Umbilical cord (tissue), 2 donors: ENCODE data around the gene TRIM7. TPM values are rescaled to one million over a fixed set of nuclear protein-coding genes. Genes with fewer than 3 reads are reported as not detected.
"Not testable (repeated sequence)": the region's sequence is repeated elsewhere in the genome, so short reads cannot be mapped to it uniquely, and the experiment has no call there.

ENCODE experiments used
- DNase-seq: peaks from one replicate; pipeline ENCODE4 v3.0.0-alpha.2; 2015; ENCODE audit warnings: low spot score
- total RNA-seq: library from RNA; depleted of rRNA; stranded (reverse); fragments of >200 nt; gene quantifications from one replicate; pipeline ENCODE4 v1.2.3, GENCODE V29; 2014; ENCODE audit warnings: low replicate concordance; ENCODE audit not compliant: insufficient read depth

TRIM7 gene
- total RNA-seq, 1 donor from 2014 or later, result 2.2 TPM

DNA sequence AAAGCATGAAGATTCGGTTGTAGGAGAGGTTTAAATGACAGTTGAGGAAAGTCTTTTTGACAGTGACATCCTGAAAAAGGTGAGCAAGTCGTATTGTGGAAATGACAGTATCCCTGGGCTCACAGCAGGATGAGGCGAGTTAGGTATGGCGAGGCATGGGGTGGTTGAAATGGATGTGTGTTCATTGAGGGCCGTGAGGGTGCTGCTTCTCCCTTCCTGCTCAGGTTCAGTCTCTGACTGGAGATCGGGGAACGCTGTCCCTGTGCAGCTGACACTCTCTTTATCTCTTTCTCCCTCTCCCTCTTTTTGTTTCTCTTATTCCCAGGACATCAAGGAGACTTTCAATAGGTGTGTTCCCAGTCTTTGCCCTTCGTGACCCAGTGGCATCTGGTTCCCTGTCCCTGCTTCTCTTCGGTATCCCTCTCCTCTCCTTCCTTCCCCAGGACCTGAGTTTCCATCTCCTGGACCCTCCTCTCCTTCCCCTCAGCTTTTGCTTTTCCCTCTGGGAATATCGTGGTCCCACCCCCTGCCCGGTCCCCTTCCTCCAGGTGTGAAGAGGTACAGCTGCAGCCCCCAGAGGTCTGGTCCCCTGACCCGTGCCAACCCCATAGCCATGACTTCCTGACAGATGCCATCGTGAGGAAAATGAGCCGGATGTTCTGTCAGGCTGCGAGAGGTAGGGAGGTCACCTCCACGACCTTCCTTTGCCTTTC lies 28.2 kb upstream of the TRIM7 start:
- DNase-seq, result no peak

DNA sequence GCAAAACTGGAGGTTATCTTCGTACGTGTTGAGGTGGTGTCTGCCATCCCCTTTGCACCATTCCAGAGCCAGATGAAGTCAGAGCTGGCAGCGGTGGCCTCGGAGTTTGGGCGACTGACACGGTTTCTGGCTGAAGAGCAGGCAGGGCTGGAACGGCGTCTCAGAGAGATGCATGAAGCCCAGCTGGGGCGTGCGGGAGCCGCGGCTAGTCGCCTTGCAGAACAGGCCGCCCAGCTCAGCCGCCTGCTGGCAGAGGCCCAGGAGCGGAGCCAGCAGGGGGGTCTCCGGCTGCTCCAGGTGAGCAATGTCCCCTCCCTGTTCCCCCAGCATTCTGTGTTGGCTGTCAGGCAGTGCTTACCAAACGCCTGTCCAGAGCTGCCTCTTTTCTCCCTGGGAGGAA lies 27.6 kb upstream of the TRIM7 start:
- DNase-seq, result no peak

DNA sequence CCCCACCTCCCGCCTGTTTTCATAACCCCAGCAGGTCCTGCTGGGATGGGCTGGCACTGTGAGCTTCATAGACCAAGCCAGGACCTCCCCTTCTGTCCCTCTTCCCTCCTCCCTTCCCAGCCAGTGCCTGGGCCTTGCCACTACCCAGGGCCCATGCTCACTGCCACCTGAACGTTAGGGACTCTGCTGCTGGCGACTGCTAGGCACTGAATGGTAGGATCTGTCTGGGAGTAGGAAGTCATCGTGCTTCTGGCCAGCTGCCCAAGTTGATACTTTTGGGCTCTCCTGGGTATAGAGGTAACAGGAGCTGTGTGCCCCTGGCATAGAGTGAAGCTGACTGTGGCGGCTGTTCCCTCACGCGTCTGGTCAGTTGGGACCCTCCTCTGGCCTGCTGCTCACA lies 26.4 kb upstream of the TRIM7 start:
- no peak for DNase-seq

DNA sequence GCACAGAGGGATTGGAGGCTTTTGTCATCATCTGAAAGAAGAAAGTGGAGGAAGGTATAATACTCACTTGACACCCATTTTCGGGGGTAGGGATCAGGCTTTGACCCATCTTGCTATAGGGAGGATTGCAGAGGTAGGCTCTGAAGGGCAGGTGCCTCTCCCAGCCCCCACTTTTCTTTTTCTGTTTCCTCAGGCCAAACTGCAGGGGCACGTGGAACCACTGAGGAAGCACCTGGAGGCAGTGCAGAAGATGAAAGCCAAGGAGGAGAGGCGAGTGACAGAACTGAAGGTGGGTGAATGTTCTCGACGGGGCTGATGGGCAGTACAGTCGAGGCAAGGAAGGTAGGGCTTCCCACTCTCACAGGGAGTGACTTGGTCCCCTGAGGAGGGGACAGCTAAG lies 25.6 kb upstream of the TRIM7 start:
- DNase-seq, result no peak

DNA sequence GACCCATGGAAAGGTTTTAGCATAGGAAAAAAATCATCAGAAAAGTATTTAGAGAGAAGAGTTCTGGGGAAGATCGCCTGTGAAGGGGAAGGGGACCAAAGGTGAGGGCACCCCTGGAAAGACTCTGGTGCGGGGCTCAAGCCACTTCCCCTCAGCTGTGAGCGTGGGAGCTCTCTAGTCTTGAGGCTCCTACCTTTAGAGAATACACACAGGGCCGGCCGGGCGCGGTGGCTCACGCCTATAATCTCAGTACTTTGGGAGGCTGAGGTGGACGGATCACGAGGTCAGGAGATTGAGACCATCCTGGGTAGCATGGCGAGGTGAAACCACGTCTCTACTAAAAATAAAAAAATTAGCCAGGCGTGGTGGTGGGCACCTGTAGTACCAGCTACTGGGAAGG lies 25.0 kb upstream of the TRIM7 start:
- DNase-seq, result no peak

DNA sequence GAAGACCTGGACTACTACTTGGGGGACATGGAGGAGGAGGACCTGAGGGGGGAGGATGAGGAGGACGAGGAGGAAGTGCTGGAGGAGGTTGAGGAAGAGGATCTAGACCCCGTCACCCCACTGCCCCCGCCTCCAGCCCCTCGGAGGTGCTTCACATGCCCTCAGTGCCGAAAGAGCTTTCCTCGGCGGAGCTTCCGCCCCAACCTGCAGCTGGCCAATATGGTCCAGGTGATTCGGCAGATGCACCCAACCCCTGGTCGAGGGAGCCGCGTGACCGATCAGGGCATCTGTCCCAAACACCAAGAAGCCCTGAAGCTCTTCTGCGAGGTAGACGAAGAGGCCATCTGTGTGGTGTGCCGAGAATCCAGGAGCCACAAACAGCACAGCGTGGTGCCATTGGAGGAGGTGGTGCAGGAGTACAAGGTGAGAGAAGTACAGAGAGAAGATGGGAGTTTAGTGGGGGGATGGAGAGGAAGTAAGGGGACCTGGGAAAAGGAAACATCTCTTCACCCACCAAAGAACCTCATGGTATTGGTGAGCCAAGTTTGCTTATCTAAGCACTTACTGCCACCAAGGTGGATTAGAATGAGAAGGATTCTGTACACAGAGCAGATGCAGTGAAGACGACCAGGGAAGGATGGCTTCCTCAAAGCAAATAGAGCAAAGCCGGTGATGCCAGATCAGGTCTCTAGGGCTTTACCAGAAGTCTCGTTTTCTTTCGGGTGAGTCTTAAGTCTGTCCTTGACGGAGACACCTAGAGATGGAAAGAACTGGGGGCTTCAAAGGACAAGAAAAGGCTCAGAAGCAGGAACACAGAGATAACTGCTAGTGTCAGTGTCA lies 19.6 kb upstream of the TRIM7 start:
- no peak for DNase-seq

DNA sequence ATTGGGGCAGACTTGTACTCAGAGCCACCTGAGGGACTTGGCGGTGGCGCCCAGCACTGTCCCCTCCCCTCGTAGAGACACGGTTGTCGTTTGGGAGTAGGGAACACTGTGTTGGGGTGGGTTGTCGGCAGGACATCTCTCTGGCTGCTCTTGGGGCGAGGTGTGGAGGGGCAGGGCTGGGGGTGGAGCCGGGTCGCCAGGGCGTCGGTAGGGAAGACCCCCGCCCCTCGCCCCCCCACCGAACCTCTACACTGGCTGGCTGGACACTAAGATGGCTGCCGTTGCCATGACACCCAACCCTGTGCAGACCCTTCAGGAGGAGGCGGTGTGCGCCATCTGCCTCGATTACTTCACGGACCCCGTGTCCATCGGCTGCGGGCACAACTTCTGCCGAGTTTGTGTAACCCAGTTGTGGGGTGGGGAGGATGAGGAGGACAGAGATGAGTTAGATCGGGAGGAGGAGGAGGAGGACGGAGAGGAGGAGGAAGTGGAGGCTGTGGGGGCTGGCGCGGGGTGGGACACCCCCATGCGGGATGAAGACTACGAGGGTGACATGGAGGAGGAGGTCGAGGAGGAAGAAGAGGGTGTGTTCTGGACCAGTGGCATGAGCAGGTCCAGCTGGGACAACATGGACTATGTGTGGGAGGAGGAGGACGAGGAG lies 18.9 kb upstream of the TRIM7 start:
- DNase-seq, result peak; percentile 58

DNA sequence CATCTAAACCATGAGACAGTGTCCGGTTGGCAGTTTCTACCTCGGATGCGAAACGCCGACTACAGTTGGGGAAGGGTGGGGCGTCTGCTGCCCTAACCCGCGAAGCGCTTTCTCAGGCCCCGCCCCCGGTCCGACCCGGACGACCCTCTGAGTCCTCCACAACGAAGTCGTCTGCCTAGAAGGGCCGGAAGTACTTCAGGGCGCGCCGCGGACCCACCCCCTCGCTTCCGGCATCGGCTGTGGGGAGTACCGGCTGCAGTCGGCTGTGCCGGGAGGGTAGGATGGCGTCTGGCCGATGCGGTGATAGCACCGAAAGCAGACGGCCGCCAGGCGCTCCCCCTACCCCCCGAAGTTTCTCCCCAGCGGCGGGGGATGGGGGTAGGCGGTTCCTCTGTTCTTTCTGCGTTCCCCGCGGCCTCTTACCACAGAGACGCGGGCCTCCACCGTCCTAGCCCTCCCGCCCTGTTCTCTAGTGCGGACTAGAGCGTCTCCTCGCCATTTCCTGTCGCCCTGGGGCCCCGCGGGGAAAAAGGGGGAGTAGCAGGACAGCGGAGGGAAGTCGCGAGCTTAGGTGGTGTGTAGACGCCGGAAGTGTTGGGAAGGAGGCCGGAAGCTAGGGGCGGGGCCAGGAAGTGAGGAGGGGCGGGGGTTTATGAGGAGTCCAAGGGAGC lies 18.2 kb upstream of the TRIM7 start, which contains the start of gene TRIM41:
Gene TRIM41 (plus strand): TSS at position 224 of the 671 bp plus-strand sequence. CDS start 719 bp downstream, outside the sequence.
- DNase-seq, result peak; percentile 99

DNA sequence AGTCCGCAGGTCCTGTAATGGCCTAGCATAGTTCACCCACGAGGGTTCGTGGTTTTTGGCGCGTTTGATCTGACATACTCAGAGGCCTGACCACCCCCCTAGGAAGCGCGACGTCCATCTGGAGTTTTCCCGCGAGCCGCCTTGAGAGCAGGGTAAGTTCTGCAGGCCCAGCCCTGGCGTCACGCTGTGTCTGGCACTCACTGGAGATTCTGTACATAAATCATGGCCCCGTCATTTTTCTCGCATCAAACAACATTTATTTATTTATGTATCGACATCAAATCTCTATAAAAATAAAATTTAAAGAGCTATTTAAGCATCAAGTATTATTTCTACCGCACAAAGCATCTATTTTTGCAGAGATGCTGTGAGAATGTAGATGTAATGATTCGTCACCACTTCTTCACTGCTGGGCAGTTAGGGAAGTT lies 17.6 kb upstream of the TRIM7 start:
- DNase-seq, result no peak

DNA sequence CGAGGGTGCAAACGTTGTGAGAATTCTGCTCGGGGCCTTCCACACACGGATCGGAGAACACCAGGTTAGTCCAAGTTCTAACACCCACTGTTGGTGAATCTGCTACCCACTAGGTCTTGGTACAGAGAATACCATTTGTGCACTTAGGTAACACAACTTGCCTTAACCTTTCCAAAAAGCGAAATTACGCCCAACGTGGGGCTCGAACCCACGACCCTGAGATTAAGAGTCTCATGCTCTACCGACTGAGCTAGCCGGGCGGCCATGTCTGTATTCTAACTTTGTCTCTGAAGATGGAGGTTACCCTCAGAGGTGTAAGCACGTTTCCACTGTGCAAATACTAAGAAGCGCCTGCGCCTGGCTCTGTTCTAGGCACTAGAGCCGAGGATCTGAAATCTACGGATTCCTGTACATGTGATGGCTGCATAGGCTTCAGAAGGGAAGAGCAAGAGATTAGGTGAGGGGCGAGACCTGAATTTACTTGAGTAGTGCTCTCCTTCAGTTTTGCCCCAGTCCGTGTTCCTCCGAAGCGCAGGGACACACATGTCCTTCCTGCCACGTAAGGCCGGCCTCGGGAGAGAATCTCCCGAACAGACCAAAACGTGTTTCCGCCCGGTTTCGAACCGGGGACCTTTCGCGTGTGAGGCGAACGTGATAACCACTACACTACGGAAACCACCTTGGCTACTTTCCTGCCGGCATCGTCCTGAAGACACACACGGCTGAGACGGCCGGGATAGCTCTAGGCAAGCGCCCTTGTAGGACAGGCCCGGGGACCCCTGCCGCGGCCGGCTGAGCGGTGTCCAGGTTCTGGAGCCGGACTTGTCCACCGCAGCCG lies 17.0 kb upstream of the TRIM7 start:
- peak; percentile 97 for DNase-seq

DNA sequence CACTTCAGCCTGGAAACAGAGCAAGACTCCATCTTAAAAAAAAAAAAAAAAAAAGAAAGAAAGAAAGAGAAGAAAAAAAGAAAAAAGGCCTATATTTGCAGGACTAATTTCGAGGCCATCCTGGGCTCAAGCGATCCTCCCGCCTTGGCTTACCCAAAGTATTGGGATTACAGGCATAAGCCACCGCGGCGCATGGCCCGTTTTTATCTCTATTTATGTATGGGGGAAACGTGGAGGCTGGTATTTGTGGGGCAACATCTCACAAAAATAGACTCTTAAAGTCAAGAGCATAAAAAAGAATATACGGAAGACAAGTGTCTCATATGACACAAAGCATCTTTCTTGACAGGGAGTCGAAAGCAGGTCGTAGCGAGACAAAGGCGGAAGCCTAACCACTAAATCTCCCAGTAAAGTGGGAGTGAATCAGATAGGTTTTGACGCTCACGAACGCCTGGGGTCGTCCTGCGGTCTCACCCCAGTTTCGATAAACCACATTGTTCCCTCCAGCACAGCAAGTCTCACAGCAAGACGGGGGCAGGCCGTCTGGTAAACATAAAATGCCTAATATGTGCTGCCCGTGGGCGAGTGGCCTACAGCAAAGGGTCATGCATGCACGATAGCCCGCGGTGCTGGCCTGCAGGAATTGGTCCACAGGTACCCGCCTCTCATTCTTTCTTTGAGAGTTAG lies 16.3 kb upstream of the TRIM7 start:
- no peak for DNase-seq

DNA sequence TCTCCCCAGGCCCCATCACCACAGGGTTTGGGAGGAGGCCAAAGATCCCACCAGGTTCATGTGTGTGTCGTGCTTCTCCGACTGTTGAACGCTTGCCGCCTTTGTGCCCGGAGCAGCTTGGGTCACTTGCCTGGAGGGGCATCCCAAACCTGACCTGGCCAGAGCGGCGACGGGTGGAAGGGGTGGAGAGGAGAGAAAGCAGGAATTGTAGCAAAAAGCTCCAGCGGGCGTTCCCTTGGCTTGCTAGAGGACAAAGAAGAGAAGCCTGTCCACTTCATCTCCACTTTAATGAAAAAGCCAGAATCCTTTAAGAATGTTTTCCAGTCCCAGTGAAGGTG lies 15.2 kb upstream of the TRIM7 start:
- DNase-seq, result no peak

DNA sequence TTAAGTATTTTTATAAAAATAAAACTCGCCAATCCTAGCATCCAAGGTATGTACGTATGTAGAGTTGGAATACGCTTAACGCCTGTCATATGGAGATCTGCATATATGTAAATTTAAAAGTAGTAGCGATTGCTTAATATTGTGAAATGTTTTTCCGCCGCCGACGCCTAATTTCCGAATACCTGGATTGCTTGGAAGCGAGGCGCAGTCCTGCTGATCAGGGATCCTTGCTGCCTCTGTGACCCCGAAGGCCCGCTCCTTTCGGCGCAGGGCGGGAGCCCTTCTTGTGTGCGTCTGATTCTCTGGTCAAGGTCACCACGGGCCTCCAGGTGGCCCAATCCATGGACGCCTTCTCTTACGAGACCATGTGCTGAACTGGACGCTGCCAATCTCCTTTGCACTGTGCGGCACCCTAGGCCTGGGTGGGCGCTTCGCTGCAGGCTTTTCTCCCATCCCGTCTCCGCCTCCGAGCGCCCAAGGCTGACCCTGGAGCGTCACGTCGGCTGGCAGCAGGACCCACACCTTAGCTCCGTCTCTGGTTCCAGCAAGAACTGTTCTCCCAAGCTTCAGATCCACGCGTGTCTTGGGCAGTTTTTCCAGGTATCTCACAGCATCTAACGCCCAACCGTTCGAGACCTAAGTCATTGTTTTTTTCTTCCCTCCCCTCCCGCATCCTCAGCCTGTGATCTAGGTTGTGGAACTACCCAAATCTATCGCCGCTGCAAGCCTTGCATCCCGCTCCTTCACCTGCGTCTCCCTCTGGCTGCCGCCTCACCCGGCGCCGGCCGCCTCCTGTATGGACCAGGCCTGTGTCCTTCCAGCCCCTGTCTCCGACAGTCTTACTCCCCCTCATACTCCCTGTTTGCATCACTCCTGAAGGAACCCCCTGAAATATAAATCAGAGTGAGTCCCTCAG lies 14.5 kb upstream of the TRIM7 start:
- no peak for DNase-seq

DNA sequence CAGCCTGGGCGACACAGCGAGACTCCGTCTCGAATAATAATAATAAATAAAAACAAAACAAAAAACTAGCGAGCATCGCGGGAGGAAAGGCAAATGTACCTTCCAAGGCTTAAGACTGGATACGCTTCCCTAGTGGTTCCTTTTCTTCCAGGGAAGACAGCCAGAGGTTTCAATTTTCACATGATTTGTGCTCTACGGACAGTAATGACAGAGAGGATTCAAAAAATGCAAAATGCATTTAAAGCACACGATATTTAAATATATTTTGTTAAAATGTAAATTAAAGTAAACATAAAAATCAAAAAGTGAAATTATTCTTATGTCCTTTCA lies 13.8 kb upstream of the TRIM7 start:
- no peak for DNase-seq

DNA sequence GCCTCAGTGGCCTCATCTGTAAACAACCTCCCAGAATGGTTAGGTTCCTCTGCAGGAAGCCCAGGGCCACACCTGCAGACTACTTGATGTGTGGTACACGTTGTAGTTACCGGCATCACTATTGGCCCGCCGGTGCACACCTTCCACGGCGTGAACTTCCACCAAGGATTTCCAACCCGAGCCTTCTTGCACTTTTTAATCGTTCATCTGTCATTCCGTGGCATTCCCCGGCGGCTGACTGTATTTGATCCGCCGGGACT lies 12.7 kb upstream of the TRIM7 start:
- no peak for DNase-seq

DNA sequence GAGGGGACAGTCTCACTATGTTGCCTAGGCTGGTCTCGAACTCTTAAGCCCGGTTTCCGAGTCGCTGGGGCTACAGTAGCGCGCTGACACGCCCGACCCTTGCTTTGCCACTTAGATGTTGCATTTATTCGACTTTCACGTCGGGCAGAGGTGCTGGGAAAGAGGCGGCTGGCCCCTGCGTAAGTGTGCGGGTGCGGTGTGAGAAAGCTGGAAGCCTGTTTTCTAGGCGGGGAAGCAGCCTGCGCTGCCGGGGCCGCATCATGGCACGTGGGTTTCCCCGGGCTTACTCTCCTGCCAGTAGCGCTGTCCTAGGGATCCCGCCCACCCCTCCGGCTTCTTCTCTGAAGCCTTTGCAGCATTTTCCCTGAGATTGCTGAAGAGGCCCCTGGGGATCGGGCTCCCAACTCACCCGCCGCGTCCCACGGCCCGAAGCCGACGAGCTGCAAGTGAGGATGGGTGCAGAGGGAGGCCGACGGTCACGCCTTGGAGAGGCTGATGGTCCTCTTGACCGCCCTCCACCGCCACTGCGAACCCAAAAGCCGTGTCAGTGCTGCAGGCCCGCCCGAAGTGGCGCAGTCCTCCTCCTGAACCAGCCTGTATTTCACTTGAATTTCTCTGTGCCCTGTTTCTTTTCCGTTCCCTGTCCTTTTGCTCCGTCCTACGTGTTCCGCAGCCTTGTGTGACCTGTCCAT lies 12.3 kb upstream of the TRIM7 start:
- DNase-seq, result peak; percentile 65

DNA sequence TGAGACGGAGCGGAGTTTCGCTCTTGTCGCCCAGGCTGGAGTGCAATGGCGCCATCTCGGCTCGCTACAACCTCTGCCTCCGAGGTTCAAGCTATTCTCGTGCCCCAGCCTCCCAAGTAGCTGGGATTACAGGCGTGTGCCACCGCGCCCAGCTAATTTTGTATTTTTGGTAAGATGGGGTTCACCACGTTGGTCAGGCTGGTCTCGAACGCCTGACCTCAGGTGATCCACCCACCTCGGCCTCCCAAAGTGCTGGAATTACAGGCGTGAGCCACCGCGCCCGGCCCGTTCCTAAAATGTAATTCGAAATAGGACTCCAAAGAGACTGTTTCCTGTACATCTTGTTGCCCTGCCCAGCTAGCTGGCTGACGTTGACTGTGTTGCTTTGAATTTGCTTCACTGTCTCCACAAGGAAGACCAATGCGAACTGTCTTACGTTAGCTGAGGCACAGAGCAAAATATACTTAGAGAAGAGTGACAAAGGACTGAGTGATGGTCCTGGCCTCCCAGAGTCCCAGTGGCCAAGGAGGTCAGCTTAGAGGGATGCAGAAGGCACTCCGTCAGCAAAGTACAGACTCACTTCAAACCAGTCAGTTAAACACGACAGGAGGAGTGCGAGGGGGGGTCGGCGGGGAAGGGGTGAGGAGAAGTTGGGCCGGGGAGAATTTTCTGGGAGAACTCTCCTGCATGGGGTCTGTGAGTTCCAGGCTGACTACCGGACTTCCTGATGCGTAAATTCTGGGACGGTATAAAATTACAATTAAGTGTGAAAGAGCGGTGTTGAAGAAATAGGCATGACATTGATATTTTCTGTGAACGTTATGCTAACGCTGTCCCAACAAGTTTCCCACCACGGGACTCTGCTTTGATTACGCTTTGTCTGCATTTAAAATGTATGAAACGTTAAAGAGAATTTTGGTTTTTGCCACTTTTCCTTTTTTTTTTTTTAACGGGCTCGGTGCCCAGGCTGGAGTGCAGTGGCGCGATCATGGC lies 11.3 kb upstream of the TRIM7 start:
- peak; percentile 38 for DNase-seq

DNA sequence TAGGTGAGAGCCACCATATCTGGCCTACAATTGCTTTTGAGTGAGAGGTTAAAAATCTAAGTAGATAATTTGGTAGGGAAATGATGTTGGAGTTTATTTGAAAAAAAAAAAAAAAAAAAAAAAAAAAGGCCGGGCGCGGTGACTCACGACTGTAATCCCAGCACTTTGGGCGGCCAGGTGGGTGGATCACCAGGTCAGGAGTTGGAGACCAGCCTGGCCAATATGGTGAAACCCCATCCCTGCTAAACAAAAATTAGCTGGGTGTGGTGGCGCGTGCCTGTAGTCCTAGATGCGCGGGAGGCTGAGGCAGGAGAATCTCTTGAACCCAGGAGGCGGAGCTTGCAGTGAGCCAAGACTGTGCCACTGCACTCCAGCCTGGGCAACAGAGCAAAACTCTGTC lies 9.3 kb upstream of the TRIM7 start:
- not testable (repeated sequence) for DNase-seq
